Activated naive CD4-positive, alpha-beta T cell treated with anti-CD3 and anti-CD28 coated beads, Interleukin-2, amount 50 U/mL, for 24 hours (primary cell): ENCODE results near the gene HIGD2A.

Experiments
- H3K27ac Mint-ChIP-seq: one replicate; pipeline ENCODE4 v1.8.0; 2021; ENCODE audit warnings: mild to moderate bottlenecking, mixed read lengths
- H3K27me3 Mint-ChIP-seq: one replicate; pipeline ENCODE4 v1.8.0; 2021; ENCODE audit warnings: mixed read lengths
- H3K36me3 Mint-ChIP-seq: one replicate; pipeline ENCODE4 v1.8.0; 2021; ENCODE audit warnings: mixed read lengths
- H3K4me1 Mint-ChIP-seq: one replicate; pipeline ENCODE4 v1.8.0; 2021; ENCODE audit warnings: mixed read lengths
- H3K4me3 Mint-ChIP-seq: one replicate; pipeline ENCODE4 v1.8.0; 2021; ENCODE audit warnings: mild to moderate bottlenecking, mixed read lengths
- H3K9me3 Mint-ChIP-seq: one replicate; pipeline ENCODE4 v1.8.0; 2021; ENCODE audit warnings: mixed read lengths

Gene HIGD2A

GRCh38 chr5:176384366-176384930 lies 4.1 kb upstream of the HIGD2A start:
- peaks cover 31% of the 10 kb centered on the region for H3K36me3 Mint-ChIP-seq
- H3K27me3 Mint-ChIP-seq = no peaks in the 10 kb centered on the region
- H3K9me3 Mint-ChIP-seq = no peaks in the 10 kb centered on the region
- H3K4me1 Mint-ChIP-seq = peaks cover 34% of the 10 kb centered on the region
- no peak overlapping the region for H3K4me3 Mint-ChIP-seq
- H3K27ac Mint-ChIP-seq = no peak overlapping the region

GRCh38 chr5:176384991-176385390 lies 3.6 kb upstream of the HIGD2A start:
- Mint-ChIP-seq H3K27ac (peak overlapping the region; percentile 12), H3K27me3 (no peaks in the 10 kb centered on the region), H3K9me3 (no peaks in the 10 kb centered on the region), H3K4me3 (no peak overlapping the region), H3K4me1 (peaks cover 34% of the 10 kb centered on the region), H3K36me3 (peaks cover 27% of the 10 kb centered on the region)

- Mint-ChIP-seq H3K27me3 (no peaks in the 10 kb centered on the region), H3K27ac (peak overlapping the region; percentile 17), H3K4me3 (peak overlapping the region; percentile 100), H3K9me3 (no peaks in the 10 kb centered on the region), H3K36me3 (peaks cover 27% of the 10 kb centered on the region), H3K4me1 (peaks cover 32% of the 10 kb centered on the region)
Measured at GRCh38 chr5:176386491-176386890, 2.1 kb upstream of the HIGD2A start.

GRCh38 chr5:176387384-176387925 lies 1.1 kb upstream of the HIGD2A start:
- Mint-ChIP-seq H3K27ac (peak overlapping the region; percentile 100), H3K27me3 (no peaks in the 10 kb centered on the region), H3K36me3 (peaks cover 27% of the 10 kb centered on the region), H3K4me1 (peaks cover 32% of the 10 kb centered on the region), H3K4me3 (peak overlapping the region; percentile 100), H3K9me3 (no peaks in the 10 kb centered on the region)

GRCh38 chr5:176388003-176388443 lies 528 bp upstream of the HIGD2A start:
- H3K27me3 Mint-ChIP-seq = no peaks in the 10 kb centered on the region

GRCh38 chr5:176389135-176390123 lies 878 bp downstream of the HIGD2A start:
- H3K27me3 Mint-ChIP-seq = no peaks in the 10 kb centered on the region
- peaks cover 27% of the 10 kb centered on the region for H3K36me3 Mint-ChIP-seq
- H3K27ac Mint-ChIP-seq = peak overlapping the region; percentile 100
- H3K9me3 Mint-ChIP-seq = no peaks in the 10 kb centered on the region
- H3K4me1 Mint-ChIP-seq = peaks cover 28% of the 10 kb centered on the region
- peak overlapping the region; percentile 100 for H3K4me3 Mint-ChIP-seq

More at GRCh38 chr5:176388003-176388443, 528 bp upstream of the HIGD2A start:
- Mint-ChIP-seq H3K36me3 (peaks cover 27% of the 10 kb centered on the region), H3K4me1 (peaks cover 32% of the 10 kb centered on the region), H3K4me3 (peak overlapping the region; percentile 100), H3K27ac (peak overlapping the region; percentile 100), H3K9me3 (no peaks in the 10 kb centered on the region)

GRCh38 chr5:176391479-176391878 lies 2.9 kb downstream of the HIGD2A start:
- Mint-ChIP-seq H3K36me3 (peaks cover 17% of the 10 kb centered on the region), H3K27ac (no peak overlapping the region), H3K27me3 (no peaks in the 10 kb centered on the region), H3K9me3 (no peaks in the 10 kb centered on the region), H3K4me1 (peaks cover 14% of the 10 kb centered on the region), H3K4me3 (no peak overlapping the region)

GRCh38 chr5:176391999-176392398 lies 3.4 kb downstream of the HIGD2A start:
- peak overlapping the region; percentile 52 for H3K27ac Mint-ChIP-seq
- H3K36me3 Mint-ChIP-seq = peaks cover 12% of the 10 kb centered on the region
- H3K4me3 Mint-ChIP-seq = no peak overlapping the region
- H3K27me3 Mint-ChIP-seq = no peaks in the 10 kb centered on the region
- no peaks in the 10 kb centered on the region for H3K9me3 Mint-ChIP-seq
- H3K4me1 Mint-ChIP-seq = peaks cover 8% of the 10 kb centered on the region

- H3K9me3 Mint-ChIP-seq = no peaks in the 10 kb centered on the region
- H3K27me3 Mint-ChIP-seq = no peaks in the 10 kb centered on the region
- H3K4me3 Mint-ChIP-seq = no peak overlapping the region
- peaks cover 8% of the 10 kb centered on the region for H3K36me3 Mint-ChIP-seq
- peaks cover 4% of the 10 kb centered on the region for H3K4me1 Mint-ChIP-seq
- H3K27ac Mint-ChIP-seq = no peak overlapping the region
Measured at GRCh38 chr5:176392526-176392925, 4.0 kb downstream of the HIGD2A start.

- Mint-ChIP-seq H3K4me3 (no peak overlapping the region), H3K27ac (no peak overlapping the region), H3K27me3 (no peaks in the 10 kb centered on the region), H3K36me3 (peaks cover 1% of the 10 kb centered on the region), H3K9me3 (no peaks in the 10 kb centered on the region), H3K4me1 (peaks cover 4% of the 10 kb centered on the region)
Measured at GRCh38 chr5:176394096-176394495, 5.5 kb downstream of the HIGD2A start.

GRCh38 chr5:176394881-176395675 lies 6.5 kb downstream of the HIGD2A start:
- peaks cover 1% of the 10 kb centered on the region for H3K36me3 Mint-ChIP-seq
- H3K4me1 Mint-ChIP-seq = no peaks in the 10 kb centered on the region
- no peak overlapping the region for H3K4me3 Mint-ChIP-seq
- no peaks in the 10 kb centered on the region for H3K27me3 Mint-ChIP-seq
- no peak overlapping the region for H3K27ac Mint-ChIP-seq
- no peaks in the 10 kb centered on the region for H3K9me3 Mint-ChIP-seq

- H3K4me3 Mint-ChIP-seq = no peak overlapping the region
- H3K36me3 Mint-ChIP-seq = peaks cover 3% of the 10 kb centered on the region
- H3K4me1 Mint-ChIP-seq = no peaks in the 10 kb centered on the region
- no peaks in the 10 kb centered on the region for H3K27me3 Mint-ChIP-seq
- H3K27ac Mint-ChIP-seq = no peak overlapping the region
- no peaks in the 10 kb centered on the region for H3K9me3 Mint-ChIP-seq
Measured at GRCh38 chr5:176396330-176396729, 7.8 kb downstream of the HIGD2A start.

- H3K36me3 Mint-ChIP-seq = peaks cover 3% of the 10 kb centered on the region
- no peaks in the 10 kb centered on the region for H3K9me3 Mint-ChIP-seq
- H3K4me1 Mint-ChIP-seq = no peaks in the 10 kb centered on the region
- no peaks in the 10 kb centered on the region for H3K27me3 Mint-ChIP-seq
- peak overlapping the region; percentile 23 for H3K27ac Mint-ChIP-seq
- H3K4me3 Mint-ChIP-seq = no peak overlapping the region
Measured at GRCh38 chr5:176397736-176398420, 9.3 kb downstream of the HIGD2A start.

GRCh38 chr5:176400382-176401156 lies 12.0 kb downstream of the HIGD2A start:
- peaks cover 3% of the 10 kb centered on the region for H3K36me3 Mint-ChIP-seq
- H3K27ac Mint-ChIP-seq = no peak overlapping the region
- no peak overlapping the region for H3K4me3 Mint-ChIP-seq
- no peaks in the 10 kb centered on the region for H3K9me3 Mint-ChIP-seq
- H3K4me1 Mint-ChIP-seq = no peaks in the 10 kb centered on the region
- H3K27me3 Mint-ChIP-seq = no peaks in the 10 kb centered on the region
